GM19351 (cell line): Measurements from ENCODE around the gene GRK5.

Experiments used
- ATAC-seq: cut with Tn5 transposase; IDR thresholded peaks from one replicate; pipeline ENCODE4 v1.9.1; 2021; ENCODE audit warnings: mild to moderate bottlenecking, moderate library complexity; ENCODE audit not compliant: unreplicated experiment

GRK5 gene

GRCh38 chr10:119396709-119397071, 189.3 kb downstream of the GRK5 start:
- no peak for ATAC-seq

GRCh38 chr10:119397416-119397815, 190.0 kb downstream of the GRK5 start:
- ATAC-seq, result no peak

GRCh38 chr10:119398996-119399395, 191.6 kb downstream of the GRK5 start:
- ATAC-seq, result no peak

GRCh38 chr10:119399466-119399865, 192.1 kb downstream of the GRK5 start:
- no peak for ATAC-seq

- ATAC-seq, result no peak
Observed at GRCh38 chr10:119401671-119402395, 194.5 kb downstream of the GRK5 start.

GRCh38 chr10:119403921-119404320, 196.6 kb downstream of the GRK5 start:
- ATAC-seq, result no peak

GRCh38 chr10:119404719-119405519, 197.5 kb downstream of the GRK5 start:
- ATAC-seq, result no peak

GRCh38 chr10:119405520-119405807, 198.1 kb downstream of the GRK5 start:
- ATAC-seq, result no peak

GRCh38 chr10:119406137-119406536, 198.8 kb downstream of the GRK5 start:
- no peak for ATAC-seq

GRCh38 chr10:119406601-119407253, 199.4 kb downstream of the GRK5 start:
- ATAC-seq, result no peak

GRCh38 chr10:119407254-119407777, 199.9 kb downstream of the GRK5 start:
- no peak for ATAC-seq

GRCh38 chr10:119408072-119408471, 200.7 kb downstream of the GRK5 start:
- no peak for ATAC-seq

- ATAC-seq, result no peak
Observed at GRCh38 chr10:119408969-119409371, 201.6 kb downstream of the GRK5 start.

GRCh38 chr10:119409385-119409784, 202.0 kb downstream of the GRK5 start:
- no peak for ATAC-seq

GRCh38 chr10:119409906-119410305, 202.5 kb downstream of the GRK5 start:
- ATAC-seq, result no peak

GRCh38 chr10:119410361-119411116, 203.2 kb downstream of the GRK5 start:
- no peak for ATAC-seq

- no peak for ATAC-seq
Observed at GRCh38 chr10:119412244-119413092, 205.1 kb downstream of the GRK5 start.

- no peak for ATAC-seq
Observed at GRCh38 chr10:119413093-119413453, 205.7 kb downstream of the GRK5 start.

- no peak for ATAC-seq
Observed at GRCh38 chr10:119413471-119414080, 206.2 kb downstream of the GRK5 start.

- no peak for ATAC-seq
Observed at GRCh38 chr10:119414081-119414611, 206.8 kb downstream of the GRK5 start.
